22Rv1 (cell line): ENCODE data around the gene ELAPOR1.

ENCODE experiments used
- ZFX ChIP-seq: fragments of 450-650 bp; IDR thresholded peaks from 2 replicates; pipeline ENCODE4 v1.6.1; 2017; ENCODE audit warnings: antibody characterized with exemption, borderline replicate concordance
- TF ChIP-seq, protein P1 (sequence below): fragments of 450-650 bp; IDR thresholded peaks from 2 replicates; pipeline ENCODE4 v1.5.1; 2017; ENCODE audit warnings: mild to moderate bottlenecking

DNA sequence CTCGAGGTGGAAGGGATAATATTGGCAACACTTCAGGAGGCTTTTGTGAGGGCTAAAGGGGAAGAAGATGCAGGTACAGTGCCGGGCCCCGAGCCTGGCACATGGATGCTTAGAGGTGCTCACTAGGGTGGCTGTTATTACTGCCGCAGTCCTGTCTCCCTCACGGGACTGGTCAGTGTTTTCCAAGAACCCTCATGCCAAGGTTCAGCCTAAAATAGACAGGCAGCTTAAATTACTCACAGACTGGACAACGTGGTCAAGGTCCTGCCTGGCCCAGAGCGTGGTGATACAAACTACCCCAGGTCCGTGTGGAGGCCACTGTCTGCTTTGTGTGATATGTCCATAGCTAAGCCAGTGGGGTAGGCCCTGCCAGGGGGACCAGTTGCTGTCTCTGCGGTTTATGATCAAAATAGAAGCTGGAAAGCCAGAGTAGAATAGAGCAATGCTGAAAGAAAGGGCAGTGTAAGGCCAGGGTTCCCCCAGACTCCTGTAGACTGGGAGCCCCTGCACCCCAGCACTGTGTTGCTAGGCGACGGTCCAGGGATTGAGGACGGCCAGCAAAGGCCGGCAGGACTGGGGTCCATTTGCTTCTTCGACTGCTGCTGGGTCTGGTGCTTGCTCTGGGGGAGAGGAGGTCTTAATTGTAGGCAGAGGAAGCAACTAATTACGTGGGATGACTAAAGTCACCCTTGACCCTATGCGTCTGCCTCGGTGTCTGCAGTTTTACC, 36.1 kb downstream of the ELAPOR1 start:
- TF ChIP-seq, protein P1, sequence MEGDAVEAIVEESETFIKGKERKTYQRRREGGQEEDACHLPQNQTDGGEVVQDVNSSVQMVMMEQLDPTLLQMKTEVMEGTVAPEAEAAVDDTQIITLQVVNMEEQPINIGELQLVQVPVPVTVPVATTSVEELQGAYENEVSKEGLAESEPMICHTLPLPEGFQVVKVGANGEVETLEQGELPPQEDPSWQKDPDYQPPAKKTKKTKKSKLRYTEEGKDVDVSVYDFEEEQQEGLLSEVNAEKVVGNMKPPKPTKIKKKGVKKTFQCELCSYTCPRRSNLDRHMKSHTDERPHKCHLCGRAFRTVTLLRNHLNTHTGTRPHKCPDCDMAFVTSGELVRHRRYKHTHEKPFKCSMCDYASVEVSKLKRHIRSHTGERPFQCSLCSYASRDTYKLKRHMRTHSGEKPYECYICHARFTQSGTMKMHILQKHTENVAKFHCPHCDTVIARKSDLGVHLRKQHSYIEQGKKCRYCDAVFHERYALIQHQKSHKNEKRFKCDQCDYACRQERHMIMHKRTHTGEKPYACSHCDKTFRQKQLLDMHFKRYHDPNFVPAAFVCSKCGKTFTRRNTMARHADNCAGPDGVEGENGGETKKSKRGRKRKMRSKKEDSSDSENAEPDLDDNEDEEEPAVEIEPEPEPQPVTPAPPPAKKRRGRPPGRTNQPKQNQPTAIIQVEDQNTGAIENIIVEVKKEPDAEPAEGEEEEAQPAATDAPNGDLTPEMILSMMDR: no peak
- no peak for TF ChIP-seq ZFX
